ENCODE results near the gene ANO1.

GRCh38 chr11:70087446-70088167 is 9.5 kb downstream of the ANO1 start:
- TF ChIP-seq CTCF (IDR thresholded peaks at IDR 0.05) (no peak), ZFX (IDR thresholded peaks at IDR 0.05; ENCODE audit: borderline replicate concordance) (no peak)
